GM12891 (cell line): ENCODE data around the gene TDRD12.

Experiments used
- PAX5 ChIP-seq: IDR thresholded peaks from 2 replicates; pipeline ENCODE4 v1.6.1; 2011; ENCODE audit warnings: low read length, moderate library complexity, mild to moderate bottlenecking; ENCODE audit not compliant: insufficient read depth, severe bottlenecking
- POLR2A ChIP-seq: IDR thresholded peaks from 2 replicates; pipeline ENCODE4 v1.6.1; 2011; ENCODE audit warnings: low read depth, low read length, control low read depth
- POLR2AphosphoS5 ChIP-seq: IDR thresholded peaks from 2 replicates; pipeline ENCODE4 v1.6.1; 2011; ENCODE audit warnings: low read depth, low read length, control low read depth
- POU2F2 ChIP-seq: IDR thresholded peaks from 2 replicates; pipeline ENCODE4 v1.6.1; 2011; ENCODE audit warnings: low read depth, mild to moderate bottlenecking, control low read depth, low read length, moderate library complexity
- SPI1 ChIP-seq: IDR thresholded peaks from 2 replicates; pipeline ENCODE4 v1.6.1; 2011; ENCODE audit warnings: low read depth, low read length, control low read depth
- TAF1 ChIP-seq: IDR thresholded peaks from 2 replicates; pipeline ENCODE4 v1.6.1; 2011; ENCODE audit warnings: low read depth, low read length, control low read depth

- TF ChIP-seq POLR2AphosphoS5 = no peak
- TF ChIP-seq POLR2A = no peak
- no peak for TF ChIP-seq TAF1
- TF ChIP-seq POU2F2 = no peak
- no peak for TF ChIP-seq SPI1
- TF ChIP-seq PAX5 = no peak
Observed at GRCh38 chr19:32677657-32678056, 41.9 kb upstream of the TDRD12 start.
